BJ (cell line): Measurements from ENCODE around the gene CD300LB. TPM values are rescaled to one million over a fixed set of nuclear protein-coding genes. Genes with fewer than 3 reads are reported as not detected.
"Not testable (repeated sequence)": the region's sequence is repeated elsewhere in the genome, so short reads cannot be mapped to it uniquely, and the experiment has no call there.

Experiments
- CTCF ChIA-PET: fragments of 350-600 bp; formaldehyde crosslinking; extraction: SDS; loops from one replicate; lab custom pipeline; 2021; ENCODE audit warnings: antibody characterized with exemption, inconsistent platforms; lab: Yijun Ruan, JAX
- POLR2A ChIA-PET: fragments of 300-600 bp; sonication (Branson Sonifier 250); formaldehyde crosslinking; extraction: SDS; loops from one replicate; lab custom pipeline; 2021; ENCODE audit warnings: antibody characterized with exemption; lab: Charles Lee
- DNase-seq: peaks from one replicate; pipeline ENCODE4 v3.0.0-alpha.2; 2011; ENCODE audit warnings: low read depth
- H3K27me3 ChIP-seq: 2 replicates; pipeline ENCODE4 v1.6.0; 2011; ENCODE audit warnings: low read length; ENCODE audit not compliant: control insufficient read depth, insufficient read depth
- H3K36me3 ChIP-seq: 2 replicates; pipeline ENCODE4 v1.5.1; 2011; ENCODE audit warnings: low read length; ENCODE audit not compliant: control insufficient read depth, insufficient read depth
- H3K4me3 ChIP-seq: 2 replicates; pipeline ENCODE4 v1.5.1; 2011; ENCODE audit warnings: low read depth, mild to moderate bottlenecking, control low read depth, low read length
- polyA plus RNA-seq: library from polyadenylated mRNA; depleted of rRNA; stranded (reverse); fragments of >200 nt; gene quantifications from 2 replicates; pipeline ENCODE4 v1.2.3, GENCODE V29; 2011
- TF ChIP-seq, protein P1 (sequence below): IDR thresholded peaks from 2 replicates; pipeline ENCODE4 v1.5.1; 2011; ENCODE audit warnings: low read depth, mild to moderate bottlenecking, control low read depth, inconsistent platforms, low read length, moderate library complexity; ENCODE audit not compliant: insufficient read depth

Gene CD300LB
- polyA plus RNA-seq, 1 experiment: not detected

DNA sequence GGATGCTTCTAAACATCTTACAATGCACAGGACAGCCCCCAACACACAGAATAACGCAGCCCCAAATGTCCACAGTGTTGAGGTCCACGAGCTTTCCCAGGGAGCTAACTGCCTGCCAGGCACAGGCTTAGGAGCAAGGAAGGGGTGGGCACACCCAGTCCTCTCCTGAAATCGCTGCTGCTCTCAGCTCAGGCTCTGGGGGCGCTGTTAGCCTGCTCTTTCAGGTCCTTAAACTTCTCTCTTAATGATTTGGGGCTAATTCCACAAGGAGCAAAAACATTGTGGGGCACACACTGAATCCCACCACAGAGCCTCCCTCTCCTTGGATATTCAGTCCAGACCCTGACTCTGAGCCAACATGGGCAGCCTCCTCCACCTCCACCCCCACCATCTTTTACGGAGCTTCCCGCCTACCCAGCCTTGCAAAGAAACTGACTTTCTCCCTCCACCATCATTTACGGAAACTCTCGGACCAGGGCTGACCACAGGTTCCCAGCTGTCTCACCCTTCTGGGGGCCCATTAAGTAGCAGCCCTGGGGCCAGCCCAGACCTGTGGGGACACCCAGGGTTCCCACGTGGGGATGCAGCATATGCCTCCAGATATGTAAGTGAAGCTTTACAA lies 35.0 kb upstream of the CD300LB start:
- Histone ChIP-seq H3K4me3 (no peak overlapping the region), H3K27me3 (no peaks in the 10 kb centered on the region), H3K36me3 (no peaks in the 10 kb centered on the region)
- DNase-seq: no peak
- CTCF ChIA-PET: interaction anchor here (0.7 to 0.9 kb wide), 2 partner anchors 10 to 198 kb away, joined by 3 to 4 read pairs; no protein-coding TSS in a partner anchor
- POLR2A ChIA-PET: no interaction called here
- TF ChIP-seq, protein P1, sequence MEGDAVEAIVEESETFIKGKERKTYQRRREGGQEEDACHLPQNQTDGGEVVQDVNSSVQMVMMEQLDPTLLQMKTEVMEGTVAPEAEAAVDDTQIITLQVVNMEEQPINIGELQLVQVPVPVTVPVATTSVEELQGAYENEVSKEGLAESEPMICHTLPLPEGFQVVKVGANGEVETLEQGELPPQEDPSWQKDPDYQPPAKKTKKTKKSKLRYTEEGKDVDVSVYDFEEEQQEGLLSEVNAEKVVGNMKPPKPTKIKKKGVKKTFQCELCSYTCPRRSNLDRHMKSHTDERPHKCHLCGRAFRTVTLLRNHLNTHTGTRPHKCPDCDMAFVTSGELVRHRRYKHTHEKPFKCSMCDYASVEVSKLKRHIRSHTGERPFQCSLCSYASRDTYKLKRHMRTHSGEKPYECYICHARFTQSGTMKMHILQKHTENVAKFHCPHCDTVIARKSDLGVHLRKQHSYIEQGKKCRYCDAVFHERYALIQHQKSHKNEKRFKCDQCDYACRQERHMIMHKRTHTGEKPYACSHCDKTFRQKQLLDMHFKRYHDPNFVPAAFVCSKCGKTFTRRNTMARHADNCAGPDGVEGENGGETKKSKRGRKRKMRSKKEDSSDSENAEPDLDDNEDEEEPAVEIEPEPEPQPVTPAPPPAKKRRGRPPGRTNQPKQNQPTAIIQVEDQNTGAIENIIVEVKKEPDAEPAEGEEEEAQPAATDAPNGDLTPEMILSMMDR: peak; percentile 29

DNA sequence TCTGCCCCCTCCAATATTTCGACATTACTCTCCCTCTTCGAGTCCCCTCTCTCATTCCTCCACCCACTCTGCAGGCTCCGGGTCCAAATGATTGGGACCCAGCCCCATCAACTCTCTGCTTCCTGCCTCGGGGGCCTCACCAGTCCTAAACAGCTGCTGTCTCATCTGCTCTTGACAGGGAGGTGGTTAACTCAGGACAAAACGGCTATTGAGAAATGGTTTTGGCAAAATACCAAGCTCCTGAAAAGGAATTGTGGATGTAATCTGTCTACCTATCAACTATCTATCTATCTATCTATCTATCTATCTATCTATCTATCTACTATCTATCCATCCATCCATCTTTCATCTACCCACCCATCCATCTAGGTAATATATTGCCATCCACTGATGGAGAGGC lies 33.9 kb upstream of the CD300LB start:
- ChIA-PET POLR2A (no interaction called here), CTCF (no interaction called here)
- Histone ChIP-seq H3K27me3 (no peaks in the 10 kb centered on the region), H3K4me3 (no peak overlapping the region), H3K36me3 (no peaks in the 10 kb centered on the region)
- no peak for DNase-seq
- TF ChIP-seq, protein P1: no peak

DNA sequence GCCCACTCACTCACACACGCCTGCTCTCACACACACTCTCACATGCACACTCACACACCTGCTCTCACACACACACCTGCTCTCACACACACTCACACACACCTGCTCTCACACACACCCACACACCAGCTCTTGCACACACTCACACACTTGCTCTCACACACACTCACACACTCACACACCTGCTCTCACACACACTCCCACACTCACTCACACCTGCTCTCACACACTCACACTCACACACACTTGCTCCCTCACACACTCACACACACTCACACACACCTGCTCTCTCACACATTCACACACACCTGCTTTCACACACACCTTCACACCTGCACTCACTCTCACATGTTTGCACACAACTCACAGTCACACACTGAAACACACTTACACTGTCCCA lies 32.1 kb upstream of the CD300LB start:
- no peaks in the 10 kb centered on the region for H3K27me3 ChIP-seq
- H3K36me3 ChIP-seq: no peaks in the 10 kb centered on the region
- TF ChIP-seq, protein P1: no peak
- ChIA-PET POLR2A (no interaction called here), CTCF (no interaction called here)
- DNase-seq: no peak
- no peak overlapping the region for H3K4me3 ChIP-seq

DNA sequence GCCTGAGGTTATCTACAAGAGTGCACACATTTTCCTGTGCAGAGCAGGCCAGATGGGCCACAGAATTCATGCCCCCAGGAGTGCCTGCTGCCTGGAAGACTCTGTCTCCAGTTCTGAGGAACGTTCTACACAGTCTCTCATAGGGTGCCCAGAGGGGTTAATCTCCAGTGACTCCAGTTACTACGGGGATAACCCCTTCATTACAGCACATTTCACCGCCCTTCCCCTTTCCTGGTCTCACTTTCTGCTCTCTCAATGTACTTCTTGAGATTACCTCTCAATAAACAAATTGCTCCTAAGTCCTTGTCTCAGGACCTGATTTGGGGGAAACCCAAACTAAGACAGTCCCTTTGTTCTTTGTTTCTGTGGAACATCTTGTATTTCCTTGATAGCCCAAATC lies 30.3 kb upstream of the CD300LB start:
- TF ChIP-seq, protein P1: no peak
- POLR2A ChIA-PET: no interaction called here
- CTCF ChIA-PET: no interaction called here
- Histone ChIP-seq H3K36me3 (no peaks in the 10 kb centered on the region), H3K4me3 (no peak overlapping the region), H3K27me3 (no peaks in the 10 kb centered on the region)
- DNase-seq: no peak

DNA sequence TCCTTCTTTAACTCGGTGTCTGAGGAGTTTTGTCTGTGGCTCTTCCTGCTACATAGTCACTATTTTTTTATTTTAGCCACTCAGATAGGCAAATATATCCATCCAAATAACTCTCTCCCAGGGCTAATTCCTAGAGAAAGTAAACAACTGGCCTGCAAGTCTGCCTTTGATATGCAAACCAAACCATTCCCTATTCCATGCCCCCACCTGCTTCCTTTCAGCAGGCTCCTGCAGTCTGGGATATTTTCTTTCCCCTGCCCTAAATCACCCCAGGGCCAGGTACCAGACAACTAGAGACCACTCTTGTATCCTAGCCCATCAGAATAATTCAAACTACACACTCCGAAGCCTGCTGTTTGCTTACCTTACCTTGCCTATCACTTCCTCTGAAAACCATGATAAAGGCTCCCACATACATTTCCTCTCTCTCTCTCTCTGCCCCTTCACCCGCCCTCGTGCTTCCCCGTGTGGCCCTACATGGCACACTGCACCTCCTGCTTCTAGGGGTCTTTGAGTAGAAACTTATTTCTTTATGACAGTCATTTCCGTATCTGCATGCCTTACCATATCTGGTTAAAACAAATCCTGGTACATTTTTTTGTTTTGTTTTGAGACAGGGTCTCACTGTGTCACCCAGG lies 27.7 kb upstream of the CD300LB start:
- CTCF ChIA-PET: no interaction called here
- no peak for DNase-seq

DNA sequence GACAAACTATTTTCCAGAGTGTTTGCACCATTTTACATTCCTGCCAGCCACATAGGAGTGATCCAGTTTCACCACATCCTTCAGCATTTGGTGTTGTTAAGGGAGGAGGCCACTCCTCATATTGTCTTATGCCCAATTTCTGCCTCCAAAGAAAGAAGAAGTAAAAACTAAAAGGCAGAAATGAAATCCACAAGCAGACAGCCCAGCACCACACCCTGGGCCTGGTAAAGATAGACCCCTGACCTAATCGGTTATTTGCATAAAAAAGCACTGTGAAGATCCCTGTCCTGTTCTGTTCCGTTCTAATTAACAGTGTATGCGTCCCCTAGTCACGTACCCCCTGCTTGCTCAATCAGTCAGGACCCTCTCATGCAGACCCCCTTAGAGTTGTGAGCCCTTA lies 27.1 kb upstream of the CD300LB start:
- POLR2A ChIA-PET, H3K36me3 ChIP-seq, H3K4me3 ChIP-seq, H3K27me3 ChIP-seq, CTCF ChIA-PET, DNase-seq: not testable (repeated sequence)

More for the DNA sequence above, 27.7 kb upstream of the CD300LB start:
- Histone ChIP-seq H3K27me3 (no peaks in the 10 kb centered on the region), H3K36me3 (no peaks in the 10 kb centered on the region), H3K4me3 (no peak overlapping the region)
- POLR2A ChIA-PET: no interaction called here
- TF ChIP-seq, protein P1: no peak
